GM23248 (cell line): Measurements from ENCODE around the gene PASD1. TPM values are rescaled to one million over a fixed set of nuclear protein-coding genes. Genes with fewer than 3 reads are reported as not detected.

Experiments used
- DNase-seq: peaks from one replicate; pipeline ENCODE4 v3.0.0-alpha.2; 2015
- H2AFZ ChIP-seq: fragments of 200-600 bp; sonication (generic); 2 replicates; pipeline ENCODE4 v1.6.1; 2016; ENCODE audit warnings: antibody characterized with exemption
- H3F3A ChIP-seq: fragments of 200-600 bp; sonication (generic); 2 replicates; pipeline ENCODE4 v1.6.1; 2016; ENCODE audit warnings: mild to moderate bottlenecking, antibody characterized with exemption, mixed run types; ENCODE audit not compliant: insufficient read depth
- H3K27ac ChIP-seq: fragments of 200-600 bp; sonication (generic); 2 replicates; pipeline ENCODE4 v1.5.1; 2016; ENCODE audit warnings: mild to moderate bottlenecking
- H3K27me3 ChIP-seq: fragments of 200-600 bp; sonication (generic); replicated peaks from 2 replicates; pipeline ENCODE4 v1.6.1; 2016; ENCODE audit warnings: mild to moderate bottlenecking; ENCODE audit not compliant: insufficient read depth
- H3K36me3 ChIP-seq: fragments of 200-600 bp; sonication (generic); 2 replicates; pipeline ENCODE4 v1.6.1; 2016; ENCODE audit warnings: low read depth, mild to moderate bottlenecking
- H3K4me1 ChIP-seq: fragments of 200-600 bp; sonication (generic); 2 replicates; pipeline ENCODE4 v1.6.1; 2016; ENCODE audit warnings: mild to moderate bottlenecking; ENCODE audit not compliant: insufficient read depth
- H3K4me2 ChIP-seq: fragments of 200-600 bp; sonication (generic); one replicate; pipeline ENCODE4 v1.6.1; 2016; ENCODE audit warnings: mild to moderate bottlenecking; ENCODE audit not compliant: unreplicated experiment
- H3K4me3 ChIP-seq: fragments of 200-600 bp; sonication (generic); 2 replicates; pipeline ENCODE4 v1.5.1; 2016; ENCODE audit warnings: mild to moderate bottlenecking
- H3K79me2 ChIP-seq: fragments of 200-600 bp; sonication (generic); 2 replicates; pipeline ENCODE4 v1.6.1; 2016; ENCODE audit warnings: mild to moderate bottlenecking; ENCODE audit not compliant: insufficient read depth
- H3K9ac ChIP-seq: fragments of 200-600 bp; sonication (generic); 2 replicates; pipeline ENCODE4 v1.6.1; 2016; ENCODE audit warnings: mild to moderate bottlenecking
- H3K9me2 ChIP-seq: fragments of 200-600 bp; sonication (generic); 2 replicates; pipeline ENCODE4 v1.6.1; 2016; ENCODE audit warnings: mixed run types, mild to moderate bottlenecking, moderate library complexity; ENCODE audit not compliant: insufficient read depth
- H3K9me3 ChIP-seq: fragments of 200-600 bp; sonication (generic); one replicate; pipeline ENCODE4 v1.6.1; 2017; ENCODE audit warnings: low read depth
- H4K20me1 ChIP-seq: fragments of 200-600 bp; sonication (generic); 2 replicates; pipeline ENCODE4 v1.6.0; 2016; ENCODE audit not compliant: insufficient read depth
- EZH2 ChIP-seq: fragments of 200-600 bp; sonication (generic); IDR thresholded peaks from 2 replicates; pipeline ENCODE4 v1.6.1; 2018; ENCODE audit warnings: antibody characterized with exemption, mild to moderate bottlenecking; ENCODE audit not compliant: insufficient read depth, poor library complexity, severe bottlenecking
- EZH2phosphoT487 ChIP-seq: fragments of 200-600 bp; sonication (generic); IDR thresholded peaks from 2 replicates; pipeline ENCODE4 v1.6.1; 2018; ENCODE audit warnings: antibody characterized with exemption, moderate library complexity, mild to moderate bottlenecking, low read depth; ENCODE audit not compliant: insufficient read depth
- WGBS, 2 experiments: methylation state at CpG; one replicate each; pipeline ENCODE4 v1.1.6; 2015 to 2017; ENCODE audit warnings: low lambda C conversion rate in 2 of 2, low coverage in 1 of 2; ENCODE audit errors: missing lambda C conversion rate in 2 of 2; 5-methylcytosine and 5-hydroxymethylcytosine counted together
- in situ Hi-C: fragments of 300-500 bp; cut with MboI; formaldehyde crosslinking; loops from 2 replicates; pipeline ENCODE4 v1.15.0; 2020
- polyA plus RNA-seq: library from polyadenylated mRNA; unstranded; fragments of >200 nt; fragmentation: Nextera tagmentation; extraction: Ambion mirVana; gene quantifications from 2 replicates; pipeline ENCODE4 v1.2.1, GENCODE V29; 2016
- total RNA-seq: library from RNA; depleted of rRNA; stranded (reverse); fragments of >200 nt; shearing (Covaris generic); gene quantifications from 2 replicates; pipeline ENCODE4 v1.2.3, GENCODE V29; 2014; rRNA removed

Gene PASD1
- total and polyA plus RNA-seq, 2 experiments from 2014 or later, result not detected

DNA sequence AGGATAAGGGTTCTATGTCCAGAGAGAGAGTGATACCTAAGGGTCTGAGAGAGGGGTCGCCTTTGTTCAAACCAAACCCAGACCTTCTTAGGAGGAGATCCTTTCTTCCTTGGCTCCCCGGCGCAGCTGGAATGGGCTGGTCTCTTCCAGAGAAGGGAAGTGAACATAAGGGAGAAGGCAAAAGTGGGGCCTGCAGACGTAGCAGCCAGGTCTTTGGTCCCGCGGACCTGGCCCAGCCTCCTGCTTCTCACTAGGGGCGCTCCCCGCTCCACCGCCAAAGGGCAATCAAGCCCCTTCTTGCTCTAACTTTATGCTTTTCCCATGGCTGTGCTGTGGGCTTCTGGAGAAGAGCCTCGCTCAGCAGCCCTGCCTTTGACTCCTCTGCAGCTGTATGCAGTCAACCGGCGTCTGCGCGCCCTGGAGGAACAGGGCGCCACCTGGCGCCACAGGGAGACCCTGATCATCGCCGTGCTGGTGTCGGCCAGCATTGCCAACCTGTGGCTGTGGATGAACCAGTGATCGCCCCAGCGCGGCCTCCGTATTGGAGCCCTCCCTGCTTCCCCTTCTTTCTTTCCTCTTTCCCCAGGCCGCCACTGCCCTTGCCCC lies 158.9 kb downstream of the PASD1 start:
- no peak for TF ChIP-seq EZH2phosphoT487
- no peak for TF ChIP-seq EZH2
- no peak overlapping the region for H3K27ac ChIP-seq
- H3K4me3 ChIP-seq, result no peak overlapping the region
- H3K79me2 ChIP-seq, result no peaks in the 10 kb centered on the region
- H3K9me2 ChIP-seq, result no peaks in the 10 kb centered on the region
- no peaks in the 10 kb centered on the region for H3F3A ChIP-seq
- H3K9me3 ChIP-seq, result no peaks in the 10 kb centered on the region
- no peak overlapping the region for H3K9ac ChIP-seq
- H4K20me1 ChIP-seq, result no peaks in the 10 kb centered on the region
- no peaks in the 10 kb centered on the region for H3K4me1 ChIP-seq
- no peaks in the 10 kb centered on the region for H3K36me3 ChIP-seq
- H3K4me2 ChIP-seq, result no peak overlapping the region
- WGBS, 2 experiments, result 33 to 39% methylated on average over 21 to 22 of the region's 24 CpGs
- H3K27me3 ChIP-seq, result no peaks in the 10 kb centered on the region
- H2AFZ ChIP-seq, result no peak overlapping the region
- DNase-seq, result peak; percentile 69
- in situ Hi-C loops, result no loop called here

- H3K79me2 ChIP-seq, result no peaks in the 10 kb centered on the region
- H3K4me1 ChIP-seq, result no peaks in the 10 kb centered on the region
- H2AFZ ChIP-seq, result no peak overlapping the region
- H3K27me3 ChIP-seq, result no peaks in the 10 kb centered on the region
- in situ Hi-C loops, result no loop called here
- no peak overlapping the region for H3K4me2 ChIP-seq
- no peaks in the 10 kb centered on the region for H4K20me1 ChIP-seq
- no peaks in the 10 kb centered on the region for H3K36me3 ChIP-seq
- DNase-seq, result no peak
- H3K4me3 ChIP-seq, result no peak overlapping the region
- WGBS, 2 experiments, result 56 to 66% methylated on average over 4 to 6 of the region's 7 CpGs
- no peak overlapping the region for H3K27ac ChIP-seq
- no peaks in the 10 kb centered on the region for H3K9me2 ChIP-seq
- no peak for TF ChIP-seq EZH2
- no peak for TF ChIP-seq EZH2phosphoT487
- no peak overlapping the region for H3K9ac ChIP-seq
- no peaks in the 10 kb centered on the region for H3K9me3 ChIP-seq
- H3F3A ChIP-seq, result no peaks in the 10 kb centered on the region
Measured at GRCh38 chrX:151723156-151723760, 159.8 kb downstream of the PASD1 start.

DNA sequence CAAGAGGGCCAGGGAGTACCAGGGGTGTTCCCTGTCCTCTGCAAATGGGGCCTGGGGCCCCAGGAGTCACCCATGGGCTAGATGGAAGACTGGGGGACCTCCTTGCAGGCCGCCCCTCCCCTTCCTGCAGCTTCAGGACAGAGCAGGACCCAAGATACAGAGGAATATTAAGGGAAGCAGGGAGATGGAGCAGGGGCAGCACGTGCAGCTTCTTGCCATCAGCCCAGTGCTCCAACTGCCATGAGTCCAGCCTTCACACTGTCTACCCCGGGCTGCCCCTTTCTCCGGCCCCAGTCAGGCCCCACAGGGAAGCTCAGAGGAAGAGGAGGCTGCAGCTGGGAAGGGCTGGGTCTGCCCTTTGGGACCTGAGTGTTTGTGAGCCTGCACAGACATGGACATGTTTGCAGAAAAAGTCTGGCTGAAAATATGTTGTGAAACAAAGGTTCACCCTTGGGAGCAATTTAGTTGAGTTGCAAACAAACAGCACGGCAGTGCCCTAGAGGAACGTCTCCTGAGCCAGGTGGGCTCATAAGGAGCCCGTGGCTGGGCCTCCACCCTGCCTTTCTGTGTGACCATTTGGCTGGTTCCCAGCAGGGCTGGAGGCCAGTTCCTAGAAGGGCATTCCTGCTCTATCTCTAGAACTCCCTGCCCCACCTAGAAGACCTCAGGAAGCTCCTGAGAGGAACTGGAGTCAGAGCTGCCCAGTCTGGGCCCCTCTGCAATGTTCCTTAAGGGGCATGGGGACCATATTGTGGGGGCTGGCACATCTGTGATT lies 161.3 kb downstream of the PASD1 start:
- in situ Hi-C loops, result no loop called here

DNA sequence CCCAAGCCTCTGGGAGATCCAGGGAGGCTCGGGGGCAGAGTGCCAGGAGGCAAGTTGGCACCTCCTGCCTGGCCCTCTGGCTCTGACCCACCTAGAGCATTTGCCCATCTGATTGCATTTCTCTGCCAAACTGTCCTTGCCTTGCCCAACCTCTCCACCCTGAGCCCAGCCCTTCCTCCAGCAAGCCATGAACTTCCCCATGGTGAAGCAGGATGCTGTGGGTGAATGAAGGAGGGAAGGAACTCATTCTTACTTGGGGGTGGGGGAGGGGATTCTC lies 161.8 kb downstream of the PASD1 start:
- Histone ChIP-seq H3K27me3 (no peaks in the 10 kb centered on the region), H3K27ac (no peak overlapping the region), H3K4me1 (no peaks in the 10 kb centered on the region), H3K9me3 (no peaks in the 10 kb centered on the region), H3K4me3 (no peak overlapping the region), H4K20me1 (no peaks in the 10 kb centered on the region), H3K79me2 (no peaks in the 10 kb centered on the region), H3K9me2 (no peaks in the 10 kb centered on the region), H2AFZ (no peak overlapping the region), H3K9ac (no peak overlapping the region), H3K36me3 (no peaks in the 10 kb centered on the region), H3K4me2 (no peak overlapping the region), H3F3A (no peaks in the 10 kb centered on the region)
- no peak for DNase-seq
- WGBS, 2 experiments, result 0 to 18% methylated on average over 1 of the region's 1 CpG
- no peak for TF ChIP-seq EZH2
- no peak for TF ChIP-seq EZH2phosphoT487
- in situ Hi-C loops, result no loop called here

More for the DNA sequence above, 161.3 kb downstream of the PASD1 start:
- H3K36me3 ChIP-seq, result no peaks in the 10 kb centered on the region
- H3K79me2 ChIP-seq, result no peaks in the 10 kb centered on the region
- H4K20me1 ChIP-seq, result no peaks in the 10 kb centered on the region
- no peak overlapping the region for H3K4me3 ChIP-seq
- DNase-seq, result no peak
- no peaks in the 10 kb centered on the region for H3F3A ChIP-seq
- no peak overlapping the region for H3K4me2 ChIP-seq
- TF ChIP-seq EZH2, result no peak
- TF ChIP-seq EZH2phosphoT487, result no peak
- H3K27me3 ChIP-seq, result no peaks in the 10 kb centered on the region
- H2AFZ ChIP-seq, result no peak overlapping the region
- no peaks in the 10 kb centered on the region for H3K4me1 ChIP-seq
- H3K9me3 ChIP-seq, result no peaks in the 10 kb centered on the region
- WGBS, 2 experiments, result 45 to 59% methylated on average over 6 to 7 of the region's 7 CpGs
- no peak overlapping the region for H3K27ac ChIP-seq
- no peaks in the 10 kb centered on the region for H3K9me2 ChIP-seq
- H3K9ac ChIP-seq, result no peak overlapping the region

Other genes starting within 250 kb of the PASD1 start
- gene VMA21, start 166.5 kb upstream of the PASD1 start, total RNA-seq, result 65.6 and 65.9 TPM in 2 replicates
- gene VMA21, start 166.5 kb upstream of the PASD1 start, polyA plus RNA-seq, result 33.6 and 36.7 TPM in 2 replicates
- not detected in 2 replicates for gene PRRG3, start 131.8 kb downstream of the PASD1 start, total RNA-seq
- 0.14 and 0.21 TPM in 2 replicates for gene PRRG3, start 131.8 kb downstream of the PASD1 start, polyA plus RNA-seq
- not detected in 2 replicates for gene FATE1, start 152.4 kb downstream of the PASD1 start, total RNA-seq
- gene FATE1, start 152.4 kb downstream of the PASD1 start, polyA plus RNA-seq, result not detected in 2 replicates
- not detected in 2 replicates for gene CNGA2, start 171.1 kb downstream of the PASD1 start, total RNA-seq
- gene CNGA2, start 171.1 kb downstream of the PASD1 start, polyA plus RNA-seq, result not detected in 2 replicates